OCI-LY1 (cell line): ENCODE measurements around the gene PKMYT1.

Experiments used
- CTCF ChIP-seq: fragments of 200-600 bp; sonication (generic), shearing (Covaris generic); IDR thresholded peaks from 2 replicates; pipeline ENCODE4 v1.5.1; 2017; ENCODE audit warnings: mild to moderate bottlenecking, antibody characterized with exemption, low read length, moderate library complexity, mixed read lengths
- EZH2 ChIP-seq: fragments of 200-600 bp; sonication (generic), shearing (Covaris generic); IDR thresholded peaks from 2 replicates; pipeline ENCODE4 v1.8.0; 2017; ENCODE audit warnings: borderline replicate concordance, mixed run types, mild to moderate bottlenecking, antibody characterized with exemption, low read length, moderate library complexity, mixed read lengths

GRCh38 chr16:2930236-2930635, 50.0 kb downstream of the PKMYT1 start:
- no peak for TF ChIP-seq CTCF
- no peak for TF ChIP-seq EZH2
